SK-N-SH treated with all-trans-retinoic acid at 6 μM for 48 hours (cell line): ENCODE measurements around the gene MARCHF5.

Source experiments
- ATAC-seq: fragments of 200-7000 bp; cut with Tn5 transposase; 3 replicates; pipeline ENCODE4 v1.9.1; 2020; ENCODE audit warnings: mild to moderate bottlenecking, moderate library complexity
- ARNTL ChIP-seq: fragments of 450-650 bp; formaldehyde crosslinking; IDR thresholded peaks from 2 replicates; pipeline ENCODE4 v1.5.0; 2020; ENCODE audit warnings: low read depth, mild to moderate bottlenecking, moderate library complexity, borderline replicate concordance
- BACH2 ChIP-seq: fragments of 250-450 bp; sonication (Bioruptor Pico); IDR thresholded peaks from 2 replicates; pipeline ENCODE4 v1.9.0; 2021; ENCODE audit warnings: mild to moderate bottlenecking, borderline replicate concordance
- CREB5 ChIP-seq: fragments of 250-450 bp; sonication (Bioruptor Pico); IDR thresholded peaks from 2 replicates; pipeline ENCODE4 v1.5.1; 2020; ENCODE audit warnings: low read depth, mild to moderate bottlenecking, moderate library complexity
- CSDC2 ChIP-seq: fragments of 250-450 bp; sonication (Bioruptor Pico); IDR thresholded peaks from 2 replicates; pipeline ENCODE4 v1.5.0; 2020; ENCODE audit warnings: mild to moderate bottlenecking, moderate library complexity
- CSRNP3 ChIP-seq: fragments of 250-450 bp; sonication (Bioruptor Pico); IDR thresholded peaks from 2 replicates; pipeline ENCODE4 v1.5.1; 2021; ENCODE audit warnings: mild to moderate bottlenecking, moderate library complexity
- ESRRG ChIP-seq: fragments of 250-450 bp; sonication (Bioruptor Pico); IDR thresholded peaks from 2 replicates; pipeline ENCODE4 v1.6.1; 2021; ENCODE audit warnings: mild to moderate bottlenecking
- GLIS3 ChIP-seq: fragments of 250-450 bp; sonication (Bioruptor Pico); IDR thresholded peaks from 2 replicates; pipeline ENCODE4 v1.5.0; 2020; ENCODE audit warnings: mild to moderate bottlenecking, moderate library complexity
- ISL1 ChIP-seq: fragments of 250-450 bp; sonication (Bioruptor Pico); IDR thresholded peaks from 2 replicates; pipeline ENCODE4 v2.1.2; 2022; ENCODE audit warnings: mild to moderate bottlenecking, moderate library complexity
- OSR1 ChIP-seq: fragments of 250-450 bp; sonication (Bioruptor Pico); IDR thresholded peaks from 2 replicates; pipeline ENCODE4 v1.8.0; 2022; ENCODE audit warnings: moderate library complexity, mild to moderate bottlenecking, inconsistent platforms
- PATZ1 ChIP-seq: fragments of 250-450 bp; sonication (Bioruptor Pico); IDR thresholded peaks from 2 replicates; pipeline ENCODE4 v1.8.0; 2020; ENCODE audit warnings: mild to moderate bottlenecking, moderate library complexity, borderline replicate concordance
- POU6F1 ChIP-seq: fragments of 250-450 bp; sonication (Bioruptor Pico); IDR thresholded peaks from 2 replicates; pipeline ENCODE4 v1.8.0; 2021; ENCODE audit warnings: low read depth, mild to moderate bottlenecking, moderate library complexity, borderline replicate concordance
- PPARA ChIP-seq: fragments of 250-450 bp; sonication (Bioruptor Pico); IDR thresholded peaks from 2 replicates; pipeline ENCODE4 v1.5.0; 2020; ENCODE audit warnings: mild to moderate bottlenecking, borderline replicate concordance
- RARB ChIP-seq: fragments of 250-450 bp; sonication (Bioruptor Pico); IDR thresholded peaks from 2 replicates; pipeline ENCODE4 v1.8.0; 2021; ENCODE audit warnings: mild to moderate bottlenecking, moderate library complexity
- SNAI2 ChIP-seq: fragments of 250-450 bp; sonication (Bioruptor Pico); IDR thresholded peaks from 2 replicates; pipeline ENCODE4 v1.5.0; 2020; ENCODE audit warnings: mild to moderate bottlenecking, moderate library complexity
- TCF4 ChIP-seq: fragments of 250-450 bp; sonication (Bioruptor Pico); IDR thresholded peaks from 2 replicates; pipeline ENCODE4 v1.8.0; 2021; ENCODE audit warnings: mild to moderate bottlenecking, moderate library complexity, borderline replicate concordance
- TOX ChIP-seq: fragments of 250-450 bp; sonication (Bioruptor Pico); IDR thresholded peaks from 2 replicates; pipeline ENCODE4 v1.8.0; 2021; ENCODE audit warnings: mild to moderate bottlenecking, moderate library complexity, borderline replicate concordance
- TSHZ2 ChIP-seq: fragments of 250-450 bp; sonication (Bioruptor Pico); IDR thresholded peaks from 2 replicates; pipeline ENCODE4 v1.5.0; 2020; ENCODE audit warnings: mild to moderate bottlenecking, moderate library complexity
- ZC3H10 ChIP-seq: fragments of 250-450 bp; sonication (Bioruptor Pico); IDR thresholded peaks from 2 replicates; pipeline ENCODE4 v1.5.1; 2021; ENCODE audit warnings: mild to moderate bottlenecking, moderate library complexity
- ZFP3 ChIP-seq: fragments of 250-450 bp; sonication (Bioruptor Pico); IDR thresholded peaks from 2 replicates; pipeline ENCODE4 v1.5.0; 2020; ENCODE audit warnings: mild to moderate bottlenecking, moderate library complexity
- ZFP30 ChIP-seq: fragments of 450-650 bp; formaldehyde crosslinking; IDR thresholded peaks from 2 replicates; pipeline ENCODE4 v1.5.0; 2022; ENCODE audit warnings: mild to moderate bottlenecking, moderate library complexity
- ZNF70 ChIP-seq: fragments of 450-650 bp; formaldehyde crosslinking; IDR thresholded peaks from 2 replicates; pipeline ENCODE4 v1.5.0; 2020; ENCODE audit warnings: mild to moderate bottlenecking, moderate library complexity
- ZNF8 ChIP-seq: fragments of 450-650 bp; formaldehyde crosslinking; IDR thresholded peaks from 2 replicates; pipeline ENCODE4 v1.5.0; 2020; ENCODE audit warnings: mild to moderate bottlenecking, moderate library complexity

MARCHF5 gene

GRCh38 chr10:92248566-92248965 lies 42.4 kb upstream of the MARCHF5 start:
- no peak for ATAC-seq
- TF ChIP-seq ZFP3 (CRISPR knock-in tag) (no peak), ZNF8 (CRISPR knock-in tag) (no peak), PATZ1 (CRISPR knock-in tag) (no peak), PPARA (CRISPR knock-in tag) (no peak), ESRRG (no peak), RARB (CRISPR knock-in tag) (no peak), ZC3H10 (CRISPR knock-in tag) (no peak), GLIS3 (CRISPR knock-in tag) (no peak), TCF4 (CRISPR knock-in tag) (no peak), TSHZ2 (CRISPR knock-in tag) (no peak), BACH2 (CRISPR knock-in tag) (no peak), CREB5 (CRISPR knock-in tag) (no peak), CSDC2 (CRISPR knock-in tag) (no peak), CSRNP3 (no peak), SNAI2 (CRISPR knock-in tag) (no peak), TOX (CRISPR knock-in tag) (no peak), POU6F1 (no peak), ZNF70 (CRISPR knock-in tag) (no peak), ARNTL (no peak), OSR1 (no peak)

GRCh38 chr10:92263396-92263795 lies 27.6 kb upstream of the MARCHF5 start:
- no peak for ATAC-seq
- TF ChIP-seq SNAI2 (CRISPR knock-in tag): no peak
- no peak for TF ChIP-seq POU6F1
- no peak for TF ChIP-seq ZNF70 (CRISPR knock-in tag)
- TF ChIP-seq OSR1: no peak
- TF ChIP-seq ARNTL: no peak
- no peak for TF ChIP-seq CSRNP3
- TF ChIP-seq TOX (CRISPR knock-in tag): no peak
- no peak for TF ChIP-seq TCF4 (CRISPR knock-in tag)
- no peak for TF ChIP-seq GLIS3 (CRISPR knock-in tag)
- no peak for TF ChIP-seq ZFP3 (CRISPR knock-in tag)
- no peak for TF ChIP-seq ZFP30 (CRISPR knock-in tag)
- no peak for TF ChIP-seq ZNF8 (CRISPR knock-in tag)
- TF ChIP-seq TSHZ2 (CRISPR knock-in tag): no peak
- no peak for TF ChIP-seq ESRRG
- TF ChIP-seq CREB5 (CRISPR knock-in tag): no peak
- TF ChIP-seq ISL1 (CRISPR knock-in tag): no peak
